C4-2B (cell line): ENCODE data around the gene PTMS.

Experiments
- CTCF ChIP-seq: fragments of 450-650 bp; conservative IDR thresholded peaks from 2 replicates; pipeline ENCODE4 v1.5.1; 2017; ENCODE audit warnings: mild to moderate bottlenecking
- ZFX ChIP-seq: fragments of 450-650 bp; IDR thresholded peaks from 2 replicates; pipeline ENCODE4 v1.6.1; 2017

GRCh38 chr12:6809056-6809455, 42.9 kb downstream of the PTMS start:
- TF ChIP-seq CTCF = no peak
- no peak for TF ChIP-seq ZFX
